ENCODE measurements around the gene CADM3.

CADM3 gene

DNA sequence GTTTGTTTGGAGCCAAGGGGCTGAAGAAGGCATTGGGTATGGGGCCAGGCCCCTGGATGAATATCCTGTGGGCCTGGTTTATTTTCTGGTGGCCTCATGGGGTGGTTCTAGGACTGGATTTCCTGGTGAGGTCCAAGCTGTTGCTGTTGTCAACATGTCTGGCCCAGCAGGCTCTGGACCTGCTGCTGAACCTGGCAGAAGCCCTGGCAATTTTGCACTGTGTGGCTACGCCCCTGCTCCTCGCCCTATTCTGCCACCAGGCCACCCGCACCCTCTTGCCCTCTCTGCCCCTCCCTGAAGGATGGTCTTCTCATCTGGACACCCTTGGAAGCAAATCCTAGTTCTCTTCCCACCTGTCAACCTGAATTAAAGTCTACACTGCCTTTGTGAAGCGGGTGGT lies 34.7 kb downstream of the CADM3 start:
- DNase-seq (ENCODE audit: low read depth in 2 of 2) = no peak

DNA sequence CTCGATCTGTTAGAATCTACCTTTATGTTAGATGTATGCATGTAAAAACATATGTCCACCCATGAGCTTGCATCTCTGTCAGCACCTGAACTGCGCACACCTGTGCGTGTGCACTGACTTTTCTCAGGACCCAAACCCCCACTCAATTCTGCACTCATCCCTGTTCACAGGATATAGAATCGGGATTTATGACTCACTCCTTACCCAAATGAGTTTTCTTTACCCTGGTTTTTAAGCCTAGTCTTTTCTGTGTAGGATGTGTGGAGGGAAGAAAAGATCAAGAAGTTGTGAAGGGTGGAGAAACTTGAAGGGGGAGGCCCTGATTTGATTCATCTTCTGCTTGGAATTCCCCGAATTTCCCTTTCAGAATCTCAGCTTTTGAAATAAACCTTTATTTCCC lies 35.7 kb downstream of the CADM3 start:
- no peak for DNase-seq (ENCODE audit: low read depth in 2 of 2)

- DNase-seq (ENCODE audit: low read depth in 2 of 2) = no peak
Measured at GRCh38 chr1:159207774-159208173, 36.4 kb downstream of the CADM3 start.

GRCh38 chr1:159208175-159208825 lies 36.9 kb downstream of the CADM3 start:
- no peak for DNase-seq (ENCODE audit: low read depth in 2 of 2)

DNA sequence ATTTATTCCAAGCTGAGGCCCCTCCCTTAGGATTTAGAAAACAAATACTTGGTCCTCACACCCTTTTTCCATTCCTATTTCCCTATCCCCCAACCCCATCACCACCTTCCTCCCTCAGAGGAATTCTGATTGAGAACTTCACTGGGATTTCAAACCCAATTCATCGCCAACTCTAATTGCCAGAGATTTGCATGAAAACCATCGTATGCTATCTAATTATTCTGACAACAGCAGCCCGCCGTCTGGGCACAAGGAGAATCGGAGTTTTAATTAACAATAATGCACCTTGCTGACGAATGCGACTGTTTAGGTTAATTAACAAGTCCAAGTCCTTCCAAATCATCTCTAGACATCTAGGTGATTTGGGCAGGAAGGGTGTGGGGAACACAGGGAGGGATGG lies 37.6 kb downstream of the CADM3 start:
- no peak for DNase-seq (ENCODE audit: low read depth in 2 of 2)

DNA sequence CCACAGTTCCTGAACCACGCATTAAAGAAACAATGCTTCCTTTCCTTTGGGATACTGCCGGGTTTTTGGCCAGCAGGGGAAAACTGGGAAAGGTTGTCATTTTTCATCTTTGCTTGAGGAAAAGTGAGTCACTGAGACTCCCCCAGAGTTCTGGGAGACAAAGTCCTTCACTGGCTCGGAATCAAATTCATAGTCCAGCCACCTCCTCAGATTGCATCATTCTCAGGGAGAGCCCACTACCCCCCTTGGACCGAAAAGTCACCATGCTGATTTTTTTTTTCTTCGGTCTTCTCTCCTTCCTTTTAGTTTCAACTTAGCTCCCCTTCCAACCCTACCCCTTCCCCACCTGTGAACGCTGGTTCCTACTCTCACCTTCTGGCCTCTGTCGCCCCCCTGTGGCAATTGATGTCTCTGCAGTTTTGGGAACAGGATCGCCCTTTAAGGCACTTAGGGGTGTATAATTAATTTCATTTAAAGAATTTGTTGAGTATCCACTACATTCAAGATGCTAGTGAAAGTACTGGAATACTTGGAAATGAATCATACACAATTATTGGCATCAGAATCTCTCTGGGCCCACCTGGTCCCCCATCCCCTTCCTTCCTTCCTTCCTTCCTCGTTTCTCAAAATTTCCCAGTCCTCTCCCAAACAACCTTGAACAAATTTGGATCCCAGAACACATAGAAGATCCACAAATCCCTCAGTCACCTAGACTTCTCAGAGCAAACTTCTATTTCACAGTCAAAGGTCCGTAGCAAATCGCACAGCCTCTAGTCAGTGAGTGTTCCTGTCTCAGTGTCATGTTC lies 40.1 kb downstream of the CADM3 start:
- DNase-seq (ENCODE audit: low read depth in 2 of 2) = no peak

GRCh38 chr1:159212596-159212995 lies 41.2 kb downstream of the CADM3 start:
- DNase-seq (ENCODE audit: low read depth in 2 of 2) = no peak

GRCh38 chr1:159214149-159214760 lies 42.8 kb downstream of the CADM3 start:
- DNase-seq (ENCODE audit: low read depth in 2 of 2) = no peak

GRCh38 chr1:159218649-159219636 lies 47.5 kb downstream of the CADM3 start:
- DNase-seq (ENCODE audit: low read depth in 2 of 2) = no peak

GRCh38 chr1:159222075-159222865 lies 50.9 kb downstream of the CADM3 start:
- DNase-seq (ENCODE audit: low read depth in 2 of 2) = no peak

DNA sequence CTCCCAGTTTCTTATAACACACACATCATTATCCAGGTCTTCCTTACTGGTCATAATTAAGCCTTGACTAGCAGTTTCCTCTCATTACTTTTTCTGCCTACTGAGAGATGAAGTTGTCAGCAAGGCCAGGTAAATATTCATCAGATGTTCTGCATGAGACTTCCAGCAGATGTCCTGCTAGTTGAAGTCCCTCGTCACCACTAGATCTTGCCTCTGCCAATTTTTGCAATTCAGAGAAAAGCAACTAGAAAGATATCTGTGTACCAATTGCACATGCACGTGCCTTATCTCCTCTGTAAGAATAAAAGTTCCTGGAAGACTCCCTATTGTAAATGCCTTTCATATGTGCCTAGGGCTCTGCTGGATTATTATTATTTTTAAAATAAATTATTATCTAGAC lies 51.6 kb downstream of the CADM3 start:
- DNase-seq (ENCODE audit: low read depth in 2 of 2) = no peak

DNA sequence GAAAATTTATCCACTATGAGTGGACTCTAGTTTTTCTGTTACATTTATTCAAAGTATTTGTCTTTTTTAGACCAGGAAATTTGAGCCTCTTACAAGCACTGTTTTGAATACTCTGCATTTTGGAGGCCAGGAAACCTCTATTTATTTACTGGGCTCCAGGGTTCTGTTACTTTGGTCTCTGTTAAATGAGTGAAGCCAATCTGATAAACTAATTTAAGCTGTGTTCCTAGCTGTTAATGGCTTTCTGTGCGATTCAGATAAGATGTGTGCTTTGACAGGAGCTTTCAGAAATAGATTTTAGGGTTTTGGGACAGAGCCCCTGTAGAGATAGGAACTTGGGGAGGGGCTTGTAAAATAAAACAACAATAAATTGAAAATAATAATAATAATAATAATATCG lies 57.1 kb downstream of the CADM3 start:
- no peak for DNase-seq (ENCODE audit: low read depth in 2 of 2)

DNA sequence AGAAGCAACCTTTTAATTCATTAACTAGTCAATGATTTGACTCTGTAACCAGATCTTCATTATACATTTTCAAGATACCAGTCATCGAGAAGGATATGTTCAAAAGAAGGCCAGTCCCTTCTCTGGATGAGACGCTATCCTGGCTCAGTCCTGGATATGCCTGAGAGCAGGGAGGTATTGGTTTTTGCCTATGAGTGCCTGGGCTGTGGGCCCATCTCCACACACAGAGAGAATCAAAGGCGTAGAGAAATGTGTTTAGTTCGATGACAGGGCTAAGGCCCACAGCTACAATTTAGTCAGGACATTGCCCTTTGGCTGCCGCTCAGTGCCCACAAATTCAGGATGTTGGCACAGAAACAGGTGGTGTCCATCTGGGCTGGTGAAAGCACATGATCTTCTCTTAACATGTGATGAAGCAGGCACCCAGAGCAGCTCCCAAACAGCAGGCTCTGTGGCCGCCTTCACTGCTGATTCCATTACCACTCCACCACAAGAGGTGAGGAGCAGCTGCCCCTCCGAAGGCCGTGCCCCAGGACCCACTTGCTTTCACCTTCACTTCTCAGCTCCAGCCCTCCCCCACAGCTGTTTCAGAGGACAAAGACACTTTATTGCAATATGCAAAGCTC lies 58.0 kb downstream of the CADM3 start:
- DNase-seq (ENCODE audit: low read depth in 2 of 2) = no peak

DNA sequence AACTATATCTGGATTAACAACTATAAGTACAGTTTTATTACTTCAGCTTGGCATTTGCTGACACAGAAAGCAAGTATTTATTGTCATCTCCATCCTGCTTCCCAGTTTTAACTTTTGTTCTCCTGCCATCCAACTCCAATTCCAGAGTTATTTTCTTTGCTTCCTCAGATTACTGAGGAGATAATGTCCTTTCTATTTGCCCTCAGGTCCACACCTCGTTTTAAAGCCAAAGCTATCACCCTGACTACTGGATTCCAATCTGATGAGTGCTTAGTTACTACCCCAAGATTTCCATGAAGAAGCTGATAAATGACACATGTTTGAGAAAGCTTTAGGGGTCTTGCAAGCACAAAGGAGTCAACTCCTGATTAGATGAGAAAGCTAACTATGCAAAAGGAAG lies 58.5 kb downstream of the CADM3 start:
- no peak for DNase-seq (ENCODE audit: low read depth in 2 of 2)

GRCh38 chr1:159239551-159240220 lies 68.3 kb downstream of the CADM3 start:
- no peak for DNase-seq (ENCODE audit: low read depth in 2 of 2)

- no peak for DNase-seq (ENCODE audit: low read depth in 2 of 2)
Measured at GRCh38 chr1:159247266-159247665, 75.9 kb downstream of the CADM3 start.

DNA sequence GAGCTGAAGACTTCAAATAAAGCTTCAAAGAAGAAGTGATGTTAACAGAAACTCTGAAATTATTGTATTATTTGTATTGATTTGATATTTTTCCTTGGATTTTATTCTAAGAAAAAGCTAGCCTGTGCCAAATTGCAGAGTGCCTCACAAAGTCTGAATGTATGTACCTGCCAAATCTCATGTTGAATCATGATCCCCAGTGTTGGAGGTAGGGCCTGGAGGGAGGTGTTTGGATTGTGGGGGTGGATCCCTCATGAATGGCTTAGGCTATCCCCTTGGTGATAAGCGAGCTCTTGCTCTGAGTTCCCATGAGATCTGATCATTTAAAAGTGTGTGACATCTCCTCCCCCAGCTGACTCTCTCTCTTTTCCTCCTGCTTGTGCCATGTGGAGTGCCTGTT lies 76.9 kb downstream of the CADM3 start:
- DNase-seq (ENCODE audit: low read depth in 2 of 2) = no peak

GRCh38 chr1:159250638-159251216 lies 79.3 kb downstream of the CADM3 start:
- DNase-seq (ENCODE audit: low read depth in 2 of 2) = no peak
